Renal pelvis (tissue), 4 donors: ENCODE data around the gene CYB5R3. TPM values are rescaled to one million over a fixed set of nuclear protein-coding genes. Genes with fewer than 3 reads are reported as not detected.

ENCODE experiments used
- DNase-seq: peaks from one replicate; pipeline ENCODE4 v3.0.0-alpha.2; 2013
- polyA plus RNA-seq, 3 donors: library from polyadenylated mRNA; unstranded; fragments of 120-200 nt; gene quantifications; one replicate each; pipeline ENCODE4 v1.2.1, GENCODE V29; 2013; ENCODE audit not compliant: insufficient read length in 3 of 3

CYB5R3 gene
- polyA plus RNA-seq, 3 donors, result 147 to 188 (median 185) TPM

- no peak for DNase-seq
These were observed 1.9 kb upstream of the CYB5R3 start for GRCh38 chr22:42651134-42651533.

DNA sequence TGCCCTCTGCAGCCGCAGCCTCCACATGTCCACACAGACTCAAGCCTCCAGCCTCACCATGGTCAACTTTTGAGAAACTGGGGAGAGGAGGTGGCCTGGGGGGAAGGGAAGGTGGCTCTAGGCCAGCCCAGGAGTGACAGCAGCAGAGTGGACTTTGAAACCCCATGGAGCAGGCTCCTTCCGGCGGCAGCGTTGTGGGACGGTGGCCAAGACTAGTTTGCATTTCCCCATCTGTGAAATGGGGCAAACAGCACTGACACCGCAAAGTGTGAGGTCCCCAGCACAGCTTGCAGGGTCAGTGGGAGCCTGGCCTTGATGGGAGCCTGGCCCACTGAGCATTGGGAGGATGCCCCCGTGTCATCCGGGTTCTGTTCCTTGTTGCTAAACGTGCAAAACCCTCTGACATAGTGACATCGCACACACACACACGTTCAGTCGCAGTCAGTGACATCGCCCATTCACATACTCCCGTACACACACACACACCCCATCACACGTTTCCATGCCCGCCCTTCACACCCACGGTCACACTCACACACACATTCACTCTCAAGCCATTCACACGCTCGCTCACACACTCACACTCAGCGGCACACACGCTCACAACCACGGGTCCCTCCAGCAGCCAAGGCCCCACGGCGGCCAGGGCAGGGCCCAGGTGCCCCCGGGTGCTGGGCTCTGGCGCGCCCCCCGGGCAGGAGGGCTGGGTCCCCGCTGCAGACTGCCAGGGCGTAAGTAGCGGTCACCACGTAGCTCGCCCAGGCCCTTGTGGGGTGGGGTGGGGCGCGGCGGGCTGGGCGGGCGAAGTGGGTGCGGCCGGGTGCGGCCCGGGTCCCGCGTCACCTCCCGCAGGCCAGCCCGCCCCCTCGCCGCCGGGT lies 585 bp downstream of the CYB5R3 start:
- no peak for DNase-seq

- no peak for DNase-seq
These were observed 1.2 kb downstream of the CYB5R3 start for GRCh38 chr22:42648017-42648367.

- no peak for DNase-seq
These were observed 2.3 kb downstream of the CYB5R3 start for GRCh38 chr22:42646569-42647525.

DNA sequence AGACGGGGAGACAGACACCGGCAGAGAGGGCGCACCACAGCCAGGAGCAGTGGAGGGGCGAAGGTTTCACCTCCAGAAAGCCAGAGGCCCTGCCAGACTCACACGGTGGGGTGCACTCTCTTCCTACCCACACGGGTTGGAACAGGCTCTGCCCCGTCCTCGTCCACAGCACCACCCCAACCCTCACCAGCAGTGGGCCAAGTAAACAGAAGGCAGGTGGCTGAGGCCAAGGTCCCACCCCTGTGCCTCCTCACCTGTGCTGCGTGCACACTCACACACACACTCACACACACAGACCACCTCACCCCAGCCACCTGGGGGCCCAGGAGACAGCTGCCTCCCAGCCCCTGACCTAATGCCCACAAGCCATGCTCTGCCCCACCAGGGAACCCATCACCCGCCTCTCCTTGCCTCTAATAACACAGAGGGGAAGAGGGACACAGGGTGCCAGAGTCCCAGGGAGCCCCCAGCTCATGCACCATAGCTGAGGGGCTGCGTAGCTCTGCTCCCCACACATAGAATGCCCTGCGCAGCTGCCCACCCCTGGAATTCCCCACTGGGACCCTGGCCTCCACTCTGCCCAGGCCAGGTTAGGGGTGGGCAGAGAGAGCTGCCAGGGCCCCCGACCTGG lies 3.1 kb downstream of the CYB5R3 start:
- DNase-seq, result no peak

DNA sequence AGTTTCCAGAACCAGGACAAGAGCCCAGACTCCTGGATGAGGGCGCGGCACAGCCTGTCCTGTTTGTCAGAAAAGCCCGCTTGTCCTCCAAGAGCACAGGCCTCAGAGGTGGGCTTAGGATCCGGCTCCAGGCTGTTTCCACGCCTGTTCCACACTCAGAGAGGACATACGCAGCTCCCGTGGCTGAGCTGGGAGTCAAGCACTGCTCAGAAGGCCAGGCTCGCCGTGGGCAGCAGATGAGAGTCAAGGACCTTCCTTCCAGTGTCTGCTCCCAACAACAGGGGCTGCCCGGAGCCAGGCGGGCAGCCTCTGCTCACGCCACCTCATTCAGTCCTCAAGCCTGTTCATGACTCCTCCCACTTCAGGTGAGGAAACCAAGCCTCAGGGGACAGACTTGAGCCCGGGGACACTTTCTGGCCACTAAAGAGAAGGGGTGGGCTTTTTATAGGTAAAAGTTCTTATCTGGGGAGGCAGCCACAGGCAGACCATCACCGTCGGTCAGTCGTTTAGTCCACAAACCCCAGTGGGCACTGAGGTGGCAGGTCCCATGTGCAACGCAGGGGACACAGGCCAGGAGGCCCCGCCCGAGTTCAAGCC lies 3.8 kb downstream of the CYB5R3 start:
- no peak for DNase-seq

GRCh38 chr22:42644422-42645340 lies 4.5 kb downstream of the CYB5R3 start:
- DNase-seq, result no peak

- no peak for DNase-seq
These were observed 5.4 kb downstream of the CYB5R3 start for GRCh38 chr22:42643634-42644421.

DNA sequence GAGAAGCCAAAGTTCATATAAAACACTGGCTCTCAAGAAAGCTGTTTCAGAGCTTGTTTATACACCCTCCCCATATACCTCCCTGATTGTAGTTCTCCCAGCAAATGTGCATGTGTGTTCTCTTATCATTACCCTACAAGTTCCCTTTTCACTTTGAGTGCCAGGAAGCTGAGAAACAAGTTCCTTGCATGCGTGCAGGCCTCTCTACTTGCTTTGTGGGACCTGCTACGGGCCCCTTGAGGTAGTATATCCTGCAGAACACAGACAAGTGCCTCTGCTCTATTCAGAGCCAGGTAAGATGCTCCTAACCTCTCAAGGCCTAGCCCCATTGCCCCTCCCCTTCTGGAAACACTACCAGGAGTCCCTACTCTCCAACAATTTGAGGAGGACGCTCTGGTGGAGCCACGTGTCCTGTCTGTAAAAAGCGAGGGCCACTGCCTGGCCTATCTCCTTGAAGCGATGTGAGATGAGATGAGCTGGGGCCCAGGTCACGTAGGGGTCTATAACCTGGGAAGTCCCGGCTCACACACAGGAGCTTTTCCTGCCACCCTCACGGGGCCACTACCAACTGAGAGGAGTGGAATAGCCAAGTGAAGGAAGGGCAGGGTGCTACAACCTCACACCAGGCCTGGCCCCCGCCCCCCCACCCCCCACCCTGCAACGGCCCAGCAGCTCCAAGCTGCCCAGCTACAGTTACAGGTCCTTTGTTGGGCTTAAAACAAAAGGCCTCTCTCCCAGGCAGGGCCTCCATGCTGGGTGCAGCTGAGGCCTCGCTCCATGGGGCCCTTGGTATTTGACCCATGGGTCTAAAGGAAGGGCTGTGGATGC lies 6.2 kb downstream of the CYB5R3 start:
- DNase-seq, result no peak

GRCh38 chr22:42641801-42642413 lies 7.3 kb downstream of the CYB5R3 start:
- DNase-seq, result no peak

- no peak for DNase-seq
These were observed 9.5 kb downstream of the CYB5R3 start for GRCh38 chr22:42639541-42640241.

- no peak for DNase-seq
These were observed 11.6 kb downstream of the CYB5R3 start for GRCh38 chr22:42637555-42637954.

GRCh38 chr22:42636506-42636905 lies 12.7 kb downstream of the CYB5R3 start:
- no peak for DNase-seq

- no peak for DNase-seq
These were observed 13.7 kb downstream of the CYB5R3 start for GRCh38 chr22:42635531-42635930.

DNA sequence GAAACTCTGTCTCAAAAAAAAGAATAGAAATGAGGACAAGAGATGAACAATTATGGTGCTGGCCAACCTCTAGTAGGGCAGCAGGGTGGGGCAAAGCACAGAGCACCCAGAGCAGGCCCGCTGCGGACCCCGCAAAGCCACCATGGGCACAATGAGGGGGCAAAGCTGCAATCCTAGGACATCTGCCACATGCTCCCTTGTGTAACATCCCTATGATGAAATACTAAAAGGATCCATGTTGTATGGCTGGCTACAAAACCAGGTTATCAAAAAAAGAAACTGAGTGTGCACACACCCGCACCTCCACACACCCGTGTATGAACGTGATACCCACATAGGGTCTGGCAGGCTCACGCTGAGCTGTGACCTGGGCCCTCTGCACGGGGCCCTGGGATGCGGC lies 16.2 kb downstream of the CYB5R3 start:
- no peak for DNase-seq

DNA sequence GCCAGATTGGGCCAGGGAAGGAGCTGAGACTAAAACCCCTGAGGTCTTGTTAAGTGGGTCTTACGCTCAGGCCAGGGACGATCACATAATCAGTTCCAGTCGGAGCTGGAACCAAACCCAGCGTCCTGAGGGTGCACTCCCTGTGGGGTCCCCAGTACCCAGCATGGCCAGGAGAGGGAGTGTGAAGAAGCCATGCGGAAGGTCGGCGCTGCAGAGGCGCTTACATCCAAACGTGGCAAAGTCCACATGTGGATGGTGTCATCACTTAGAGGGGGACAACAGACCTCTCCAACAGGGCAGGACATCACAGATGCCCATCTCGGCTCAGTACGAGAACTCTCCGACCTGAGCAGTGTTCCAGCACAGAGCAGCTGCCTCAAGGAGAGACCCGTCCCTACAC lies 17.1 kb downstream of the CYB5R3 start:
- DNase-seq, result no peak

DNA sequence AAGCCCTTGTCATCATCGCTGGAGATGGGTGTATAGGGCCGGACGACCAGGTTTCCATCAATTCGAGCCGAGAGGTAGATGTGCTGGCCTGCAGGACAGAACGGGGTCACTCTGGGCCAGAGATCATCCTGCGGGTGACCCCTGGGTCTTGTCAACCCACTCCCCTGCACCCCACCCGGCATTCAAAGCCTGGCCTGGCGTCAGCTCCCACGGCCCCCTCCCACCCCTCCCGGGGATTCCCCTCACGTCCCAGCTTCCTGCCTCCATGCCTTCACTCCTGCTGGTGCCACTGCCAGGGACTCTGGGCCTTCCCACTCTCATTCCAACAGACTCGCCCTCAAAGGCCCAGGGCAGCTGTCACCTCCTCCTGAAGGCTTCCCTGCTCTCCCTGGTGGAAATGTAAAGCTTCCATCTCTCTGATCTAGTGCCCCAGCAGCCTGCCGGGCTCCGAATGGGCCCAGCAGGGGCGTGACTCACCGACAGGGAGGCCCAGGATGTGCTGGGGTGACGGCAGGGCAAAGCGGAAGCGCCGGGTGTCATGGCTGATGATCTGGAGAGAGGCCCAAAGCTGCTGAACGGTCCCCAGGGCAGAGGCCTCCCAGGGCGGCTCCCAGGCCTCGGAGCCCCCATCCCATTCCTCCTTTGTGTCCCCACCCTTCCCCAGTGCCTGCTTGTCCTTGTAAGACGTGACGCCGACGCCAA lies 18.1 kb downstream of the CYB5R3 start:
- no peak for DNase-seq
